Left ventricle myocardium inferior (tissue), 1 donor: ENCODE measurements around the gene NEDD9. TPM values are rescaled to one million over a fixed set of nuclear protein-coding genes. Genes with fewer than 3 reads are reported as not detected.

Source experiments
- DNase-seq: peaks from one replicate; pipeline ENCODE4 v3.0.0-alpha.2; 2020
- H3K27ac ChIP-seq: fragments of 200-600 bp; replicated peaks from 2 replicates; pipeline ENCODE4 v1.8.0; 2021
- H3K27me3 ChIP-seq: fragments of 200-600 bp; 2 replicates; pipeline ENCODE4 v1.8.0; 2021; ENCODE audit warnings: low read depth
- H3K36me3 ChIP-seq: fragments of 200-600 bp; 2 replicates; pipeline ENCODE4 v1.8.0; 2021
- H3K4me1 ChIP-seq: fragments of 200-600 bp; 2 replicates; pipeline ENCODE4 v1.8.0; 2021
- H3K4me3 ChIP-seq: fragments of 200-600 bp; 2 replicates; pipeline ENCODE4 v1.8.0; 2021; ENCODE audit warnings: mild to moderate bottlenecking, moderate library complexity
- H3K9me3 ChIP-seq: fragments of 200-600 bp; replicated peaks from 2 replicates; pipeline ENCODE4 v1.8.0; 2021
- intact Hi-C: fragments of 100-400 bp; cut with micrococcal nuclease; formaldehyde crosslinking; loops from one replicate; pipeline ENCODE4 v1.11.0; 2022
- total RNA-seq: library from RNA; stranded (reverse); fragmentation: NEBNext Ultra II Directional; extraction: Animal tissue kit (Norgen Biotek cat#: 25700); gene quantifications from one replicate; pipeline ENCODE4 v1.2.1, GENCODE V29; 2021
- TF ChIP-seq, protein P1 (sequence below): fragments of 200-600 bp; IDR thresholded peaks from 2 replicates; pipeline ENCODE4 v1.8.0; 2021; ENCODE audit warnings: antibody characterized with exemption, mild to moderate bottlenecking, borderline replicate concordance
- donor health status: DM: no; HTN: yes; CAD: no; lungs with severe emphysema.

NEDD9 gene
- total RNA-seq, 1 donor from 2014 or later: 28.1 TPM

DNA sequence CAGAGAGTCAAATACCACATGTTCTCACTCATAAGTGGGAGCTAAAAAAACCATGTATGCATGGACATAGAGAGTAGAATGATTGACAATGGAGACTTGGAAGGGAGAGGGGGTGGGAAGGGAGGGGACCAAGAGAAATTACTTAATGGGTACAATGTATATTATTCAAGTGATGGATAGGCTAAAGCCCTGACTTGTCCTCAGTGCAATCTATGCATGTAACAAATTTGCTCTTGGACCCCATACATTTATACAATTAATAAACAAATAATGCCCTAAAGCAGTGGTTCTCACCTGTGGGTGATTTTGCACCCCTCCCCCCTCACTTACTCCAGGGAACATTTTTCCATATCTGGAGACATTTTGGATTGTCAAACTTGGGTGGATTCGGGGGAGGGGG, 33.5 kb upstream of the NEDD9 start:
- no peak overlapping the region for H3K4me3 ChIP-seq
- no peaks in the 10 kb centered on the region for H3K9me3 ChIP-seq
- peaks cover 34% of the 10 kb centered on the region for H3K4me1 ChIP-seq
- TF ChIP-seq, protein P1, sequence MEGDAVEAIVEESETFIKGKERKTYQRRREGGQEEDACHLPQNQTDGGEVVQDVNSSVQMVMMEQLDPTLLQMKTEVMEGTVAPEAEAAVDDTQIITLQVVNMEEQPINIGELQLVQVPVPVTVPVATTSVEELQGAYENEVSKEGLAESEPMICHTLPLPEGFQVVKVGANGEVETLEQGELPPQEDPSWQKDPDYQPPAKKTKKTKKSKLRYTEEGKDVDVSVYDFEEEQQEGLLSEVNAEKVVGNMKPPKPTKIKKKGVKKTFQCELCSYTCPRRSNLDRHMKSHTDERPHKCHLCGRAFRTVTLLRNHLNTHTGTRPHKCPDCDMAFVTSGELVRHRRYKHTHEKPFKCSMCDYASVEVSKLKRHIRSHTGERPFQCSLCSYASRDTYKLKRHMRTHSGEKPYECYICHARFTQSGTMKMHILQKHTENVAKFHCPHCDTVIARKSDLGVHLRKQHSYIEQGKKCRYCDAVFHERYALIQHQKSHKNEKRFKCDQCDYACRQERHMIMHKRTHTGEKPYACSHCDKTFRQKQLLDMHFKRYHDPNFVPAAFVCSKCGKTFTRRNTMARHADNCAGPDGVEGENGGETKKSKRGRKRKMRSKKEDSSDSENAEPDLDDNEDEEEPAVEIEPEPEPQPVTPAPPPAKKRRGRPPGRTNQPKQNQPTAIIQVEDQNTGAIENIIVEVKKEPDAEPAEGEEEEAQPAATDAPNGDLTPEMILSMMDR: no peak
- no peaks in the 10 kb centered on the region for H3K27me3 ChIP-seq
- no peak for DNase-seq
- H3K36me3 ChIP-seq: no peaks in the 10 kb centered on the region
- intact Hi-C loops: no loop called here
- H3K27ac ChIP-seq: no peak overlapping the region

- Histone ChIP-seq H3K4me1 (peaks cover 23% of the 10 kb centered on the region), H3K9me3 (no peaks in the 10 kb centered on the region), H3K27ac (peak overlapping the region; percentile 75), H3K36me3 (no peaks in the 10 kb centered on the region), H3K27me3 (no peaks in the 10 kb centered on the region), H3K4me3 (no peak overlapping the region)
- TF ChIP-seq, protein P1: no peak
- no peak for DNase-seq
- intact Hi-C loops: no loop called here
Measured at GRCh38 chr6:11264100-11264499, 31.6 kb upstream of the NEDD9 start.

DNA sequence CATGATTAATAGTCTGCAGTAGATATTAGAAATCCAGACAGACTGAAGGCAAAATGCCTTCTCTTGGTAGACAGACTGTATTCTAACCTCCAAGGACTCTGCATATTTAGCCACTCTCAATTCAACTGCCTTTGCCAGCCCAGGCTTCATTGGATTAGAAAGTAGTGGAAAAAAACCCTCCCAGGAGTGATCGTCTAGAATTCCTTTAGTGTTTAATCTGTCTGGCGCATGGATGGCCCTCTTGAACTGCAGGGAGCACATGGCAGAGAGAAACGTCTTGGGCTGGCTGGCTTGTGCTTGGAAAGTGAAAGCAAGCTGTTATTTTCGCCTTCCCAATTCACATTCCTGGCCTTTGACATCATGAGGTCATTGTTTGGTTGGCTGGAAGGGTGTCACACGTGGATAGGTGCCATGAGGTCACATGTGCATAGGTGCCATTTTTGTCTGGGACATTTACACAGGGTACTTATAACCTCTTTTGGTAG, 30.9 kb upstream of the NEDD9 start:
- Histone ChIP-seq H3K9me3 (no peaks in the 10 kb centered on the region), H3K36me3 (no peaks in the 10 kb centered on the region), H3K27me3 (no peaks in the 10 kb centered on the region), H3K4me1 (peaks cover 23% of the 10 kb centered on the region), H3K27ac (peak overlapping the region; percentile 75), H3K4me3 (peak overlapping the region; percentile 24)
- peak; percentile 56 for DNase-seq
- intact Hi-C loops: no loop called here
- TF ChIP-seq, protein P1: no peak

DNA sequence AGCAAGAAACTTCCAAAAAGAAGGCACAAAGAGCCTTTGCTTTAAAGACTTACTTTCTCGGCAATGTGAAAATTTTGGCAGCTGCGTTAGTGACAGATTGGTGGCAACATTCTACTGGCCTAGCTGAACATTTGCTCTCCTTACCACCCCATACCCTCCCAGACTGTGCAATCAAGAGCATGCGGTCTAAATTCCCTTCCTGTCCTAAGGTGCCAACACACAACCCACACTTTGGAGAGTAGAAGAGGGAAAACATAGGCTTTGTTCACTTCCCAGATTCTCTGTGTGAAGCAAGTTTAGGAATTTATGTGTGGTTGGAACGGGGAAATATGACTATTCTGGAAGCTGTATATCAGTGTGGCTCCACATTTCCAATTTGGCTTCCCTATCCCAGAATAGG, 29.8 kb upstream of the NEDD9 start:
- TF ChIP-seq, protein P1: no peak
- intact Hi-C loops: no loop called here
- no peaks in the 10 kb centered on the region for H3K27me3 ChIP-seq
- no peaks in the 10 kb centered on the region for H3K36me3 ChIP-seq
- H3K4me1 ChIP-seq: peaks cover 23% of the 10 kb centered on the region
- H3K9me3 ChIP-seq: no peaks in the 10 kb centered on the region
- H3K27ac ChIP-seq: peak overlapping the region; percentile 75
- H3K4me3 ChIP-seq: no peak overlapping the region
- DNase-seq: no peak

- no peak for DNase-seq
- H3K4me3 ChIP-seq: no peak overlapping the region
- TF ChIP-seq, protein P1: no peak
- intact Hi-C loops: no loop called here
- no peaks in the 10 kb centered on the region for H3K36me3 ChIP-seq
- H3K4me1 ChIP-seq: peaks cover 23% of the 10 kb centered on the region
- no peak overlapping the region for H3K27ac ChIP-seq
- H3K27me3 ChIP-seq: no peaks in the 10 kb centered on the region
- H3K9me3 ChIP-seq: no peaks in the 10 kb centered on the region
Measured at GRCh38 chr6:11260249-11261038, 28.0 kb upstream of the NEDD9 start.
